Measurements from ENCODE around the gene RTL10. TPM values are rescaled to one million over a fixed set of nuclear protein-coding genes. Genes with fewer than 3 reads are reported as not detected.

RTL10 gene, protein sequence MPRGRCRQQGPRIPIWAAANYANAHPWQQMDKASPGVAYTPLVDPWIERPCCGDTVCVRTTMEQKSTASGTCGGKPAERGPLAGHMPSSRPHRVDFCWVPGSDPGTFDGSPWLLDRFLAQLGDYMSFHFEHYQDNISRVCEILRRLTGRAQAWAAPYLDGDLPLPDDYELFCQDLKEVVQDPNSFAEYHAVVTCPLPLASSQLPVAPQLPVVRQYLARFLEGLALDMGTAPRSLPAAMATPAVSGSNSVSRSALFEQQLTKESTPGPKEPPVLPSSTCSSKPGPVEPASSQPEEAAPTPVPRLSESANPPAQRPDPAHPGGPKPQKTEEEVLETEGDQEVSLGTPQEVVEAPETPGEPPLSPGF
- 24.5 TPM for polyA plus RNA-seq (ENCODE audit: insufficient read length)
- long read RNA-seq, donor 1, full-length matches to known transcripts, result 19 of 41 reads
- long read RNA-seq, donor 1, partial matches to known transcripts, result 22 of 41 reads
- long read RNA-seq, donor 1, other reads (novel, unspliced or antisense), result 0 of 41 reads
- long read RNA-seq, donor 2, full-length matches to known transcripts, result 8 of 21 reads
- long read RNA-seq, donor 2, partial matches to known transcripts, result 13 of 21 reads
- long read RNA-seq, donor 2, other reads (novel, unspliced or antisense), result 0 of 21 reads
- long read RNA-seq, donor 3, full-length matches to known transcripts, result 9 of 9 reads
- long read RNA-seq, donor 3, partial matches to known transcripts, result 0 of 9 reads
- long read RNA-seq, donor 3, other reads (novel, unspliced or antisense), result 0 of 9 reads
- long read RNA-seq, donor 4, result 0 reads
- long read RNA-seq, donor 5, full-length matches to known transcripts, result 6 of 6 reads
- long read RNA-seq, donor 5, partial matches to known transcripts, result 0 of 6 reads
- long read RNA-seq, donor 5, other reads (novel, unspliced or antisense), result 0 of 6 reads
- long read RNA-seq, donor 6, full-length matches to known transcripts, result 9 of 23 reads
- long read RNA-seq, donor 6, partial matches to known transcripts, result 14 of 23 reads
- long read RNA-seq, donor 6, other reads (novel, unspliced or antisense), result 0 of 23 reads
- long read RNA-seq, donor 7, full-length matches to known transcripts, result 10 of 29 reads
- long read RNA-seq, donor 7, partial matches to known transcripts, result 19 of 29 reads
- long read RNA-seq, donor 7, other reads (novel, unspliced or antisense), result 0 of 29 reads
- long read RNA-seq, donor 8, full-length matches to known transcripts, result 4 of 4 reads
- long read RNA-seq, donor 8, partial matches to known transcripts, result 0 of 4 reads
- long read RNA-seq, donor 8, other reads (novel, unspliced or antisense), result 0 of 4 reads

DNA sequence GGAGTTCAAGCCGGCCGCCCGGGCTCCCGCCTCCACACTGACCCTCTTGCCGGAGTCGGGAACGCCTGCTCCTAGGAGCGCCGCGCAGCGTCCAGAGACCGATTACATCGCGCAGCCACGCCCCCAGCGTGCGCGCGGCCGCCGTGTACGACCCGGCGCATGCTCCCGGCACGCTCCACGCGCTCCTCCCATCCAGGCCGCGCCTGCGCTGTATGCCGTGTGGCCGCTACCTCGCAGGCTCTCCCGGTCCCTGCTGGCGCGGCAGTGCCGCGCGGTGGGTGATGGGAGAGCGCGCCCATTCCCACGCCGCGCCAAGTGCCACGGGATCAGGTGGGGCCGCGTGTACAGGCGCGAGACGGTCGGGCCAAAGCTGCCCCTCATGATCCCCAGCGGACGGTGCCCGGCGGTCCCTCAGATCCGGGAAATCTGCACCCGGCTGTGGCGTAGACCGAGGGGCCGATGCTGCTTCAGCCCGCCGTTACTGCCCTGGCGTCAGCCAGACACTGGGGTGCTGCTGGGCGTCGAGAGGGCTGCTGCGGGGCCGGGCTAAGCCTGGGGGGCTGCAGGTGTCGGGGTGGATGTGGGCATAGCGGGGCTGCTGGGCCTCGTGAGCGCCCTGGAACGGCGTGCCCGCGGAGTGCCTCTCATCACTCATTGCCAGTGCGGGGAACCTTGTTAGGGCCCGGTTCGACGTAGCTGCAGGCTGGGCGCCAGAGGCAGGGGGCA lies at the start of gene RTL10, which contains the start of gene GNB1L:
Gene RTL10, minus strand, starts transcription at position 97 of the 726 bp plus-strand sequence. CDS start 2,613 bp downstream, outside the sequence.
Gene GNB1L, minus strand, starts transcription at position 97 of the 726 bp plus-strand sequence. CDS start 33,519 bp downstream, outside the sequence.
- DNase-seq, result peak; percentile 96

DNA sequence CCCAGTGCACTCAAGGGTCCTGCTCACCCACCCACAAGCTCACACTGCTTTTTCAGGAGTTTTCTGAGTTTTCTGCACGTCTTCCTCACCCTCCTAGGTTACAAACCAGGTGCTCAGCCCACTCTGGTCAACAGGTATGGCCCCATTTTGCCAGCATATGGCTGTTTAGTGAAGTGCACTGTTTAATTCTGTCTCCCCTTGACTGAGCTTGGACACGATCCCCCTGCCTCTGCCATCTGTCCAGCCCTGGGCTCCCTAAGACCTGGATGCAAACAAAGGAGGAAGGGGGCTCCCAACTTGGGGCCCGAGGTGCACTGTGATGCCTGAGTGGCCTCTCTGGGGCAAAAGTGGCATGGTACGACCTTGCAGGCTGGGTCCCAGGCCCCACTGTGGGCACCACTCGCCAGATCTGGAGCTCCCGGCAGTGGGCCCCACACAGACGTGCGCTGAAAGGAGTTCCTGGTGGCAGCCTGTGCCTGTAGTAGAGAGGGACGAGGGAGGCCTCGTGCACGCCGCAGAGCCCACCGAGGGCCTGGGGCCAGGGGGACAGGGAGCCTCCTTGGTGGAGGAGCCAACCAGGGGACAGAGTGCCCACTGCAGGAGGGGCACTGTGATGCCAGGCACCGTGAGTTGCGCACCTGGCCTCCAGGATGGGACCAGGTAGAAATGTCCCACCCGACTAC lies 49.6 kb upstream of the RTL10 start:
- no peak for DNase-seq

DNA sequence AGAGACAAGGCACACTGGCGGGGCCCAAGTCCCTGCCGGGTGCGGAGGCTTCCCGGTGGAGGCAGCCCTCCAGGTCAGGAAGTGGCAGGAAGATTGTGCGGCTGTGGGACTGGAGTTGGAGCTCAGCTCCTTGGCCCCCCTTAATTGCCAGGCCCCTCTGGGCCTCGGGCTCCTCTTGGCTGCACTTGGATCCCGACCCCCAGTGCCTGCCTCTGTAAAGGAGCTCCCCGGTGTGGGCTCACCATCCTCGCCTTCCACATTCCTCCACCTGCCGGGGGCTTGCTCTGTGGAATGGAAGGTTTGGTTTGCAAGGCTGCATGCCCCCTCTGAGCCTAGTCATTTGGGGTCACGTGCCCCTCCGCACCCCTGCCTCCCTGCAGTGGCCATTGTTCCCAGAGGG lies 48.8 kb upstream of the RTL10 start:
- no peak for DNase-seq

DNA sequence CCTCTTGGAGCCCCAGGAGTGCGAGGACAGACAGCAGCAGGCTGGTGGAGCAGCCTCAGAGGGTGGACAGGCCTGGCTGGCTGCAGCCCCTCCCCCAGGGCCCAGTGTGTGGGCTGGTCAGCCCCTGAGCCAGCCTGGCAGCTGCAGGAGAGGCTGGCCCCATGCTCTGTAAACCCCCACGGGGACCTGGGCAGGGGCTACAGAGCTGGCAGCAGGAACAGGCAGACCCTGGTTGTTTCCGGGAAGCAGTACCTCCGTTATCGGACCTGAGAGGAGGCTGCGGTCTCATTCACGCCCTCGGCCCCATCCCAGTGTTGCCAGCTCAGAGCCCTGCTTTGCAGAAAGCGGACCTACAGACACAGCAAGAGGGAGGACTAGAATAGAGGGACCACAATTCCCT lies 48.4 kb upstream of the RTL10 start:
- DNase-seq, result no peak

DNA sequence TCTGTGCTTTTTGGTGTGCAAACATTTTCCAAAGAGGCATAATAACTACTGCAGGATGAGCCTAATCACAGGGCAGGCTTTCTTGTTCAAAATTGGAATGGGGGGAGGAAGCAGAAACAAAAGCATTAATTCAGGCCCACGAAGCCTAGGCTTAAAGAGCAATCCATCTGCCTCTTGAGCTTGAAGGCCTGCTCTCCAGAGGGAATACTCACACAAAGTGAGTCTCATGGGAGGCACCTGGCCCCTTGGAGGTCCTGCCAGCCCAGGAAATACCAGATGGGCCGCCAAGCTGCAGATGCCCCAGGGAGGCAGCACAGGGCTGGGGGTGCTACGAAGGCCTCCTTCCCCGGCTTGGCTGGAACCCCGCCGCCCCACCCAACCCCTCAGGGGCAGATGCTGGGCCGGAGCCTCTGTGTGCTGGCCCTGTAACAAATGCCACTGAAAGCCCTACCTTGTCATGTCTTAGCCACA lies 47.6 kb upstream of the RTL10 start:
- no peak for DNase-seq

DNA sequence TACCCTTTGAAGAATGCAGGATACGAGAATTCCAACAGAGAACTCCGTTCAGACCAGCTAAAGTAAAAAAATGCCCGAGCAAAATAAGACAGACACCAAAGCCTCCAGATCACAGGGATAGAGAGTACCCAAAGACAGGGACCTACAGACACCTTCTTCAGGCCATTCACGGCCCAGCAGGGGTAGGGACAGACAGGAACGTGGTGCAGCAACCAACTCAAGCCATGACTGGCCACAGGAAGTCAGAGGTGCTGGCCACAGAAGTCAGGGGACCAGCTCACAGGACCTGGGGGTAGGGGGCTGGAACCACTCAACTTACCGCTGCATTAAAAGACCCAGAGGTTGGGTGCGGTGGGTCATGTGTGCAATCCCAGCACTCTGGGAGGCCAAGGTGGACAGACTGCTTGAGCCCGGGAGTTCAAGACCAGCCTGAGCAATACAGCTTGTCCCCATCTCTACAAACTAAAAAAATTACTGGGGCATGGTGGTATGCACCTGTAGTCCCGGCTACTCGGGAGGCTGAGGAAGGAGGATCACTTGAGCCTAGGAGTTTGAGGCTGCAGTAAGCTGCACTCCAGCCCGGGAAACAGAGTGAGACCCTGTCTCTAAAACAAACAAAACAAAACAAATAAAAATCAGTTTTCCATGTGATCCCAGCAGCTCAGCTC lies 47.0 kb upstream of the RTL10 start:
- DNase-seq, result no peak

DNA sequence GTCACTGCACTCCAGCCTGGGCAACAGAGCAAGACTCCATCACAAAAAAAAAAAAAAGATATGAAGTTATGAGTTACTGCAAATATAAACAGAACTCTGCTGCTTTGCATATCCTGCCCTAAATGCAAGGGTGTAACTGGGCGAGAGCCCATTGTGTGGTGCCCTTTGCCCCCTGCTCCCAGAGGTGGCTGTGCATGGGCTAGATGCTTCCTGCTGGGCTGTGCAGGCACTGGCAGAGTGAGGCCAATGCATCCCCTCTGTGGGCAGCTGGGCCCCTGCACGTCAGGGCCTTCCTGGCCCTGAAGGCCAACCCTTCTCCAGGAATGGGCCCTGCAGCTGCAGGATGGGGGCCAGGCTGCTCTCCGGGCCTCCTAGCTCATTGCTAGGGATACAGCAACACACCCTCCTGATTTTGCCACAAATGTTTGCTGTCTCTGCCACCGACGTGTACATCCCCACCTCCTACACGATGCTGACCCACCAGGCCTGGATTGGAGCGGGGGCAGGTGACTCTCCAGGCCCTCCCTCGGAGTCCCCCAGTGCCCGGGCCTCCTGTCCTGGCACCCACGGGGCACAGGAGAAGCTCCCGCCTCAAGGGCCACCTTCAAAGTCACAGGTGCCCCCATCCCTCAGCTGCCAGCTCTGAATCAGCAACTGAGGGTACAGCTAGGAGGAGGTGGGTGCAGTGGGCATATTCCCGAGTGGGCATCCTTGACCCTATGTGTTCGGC lies 46.2 kb upstream of the RTL10 start:
- no peak for DNase-seq

DNA sequence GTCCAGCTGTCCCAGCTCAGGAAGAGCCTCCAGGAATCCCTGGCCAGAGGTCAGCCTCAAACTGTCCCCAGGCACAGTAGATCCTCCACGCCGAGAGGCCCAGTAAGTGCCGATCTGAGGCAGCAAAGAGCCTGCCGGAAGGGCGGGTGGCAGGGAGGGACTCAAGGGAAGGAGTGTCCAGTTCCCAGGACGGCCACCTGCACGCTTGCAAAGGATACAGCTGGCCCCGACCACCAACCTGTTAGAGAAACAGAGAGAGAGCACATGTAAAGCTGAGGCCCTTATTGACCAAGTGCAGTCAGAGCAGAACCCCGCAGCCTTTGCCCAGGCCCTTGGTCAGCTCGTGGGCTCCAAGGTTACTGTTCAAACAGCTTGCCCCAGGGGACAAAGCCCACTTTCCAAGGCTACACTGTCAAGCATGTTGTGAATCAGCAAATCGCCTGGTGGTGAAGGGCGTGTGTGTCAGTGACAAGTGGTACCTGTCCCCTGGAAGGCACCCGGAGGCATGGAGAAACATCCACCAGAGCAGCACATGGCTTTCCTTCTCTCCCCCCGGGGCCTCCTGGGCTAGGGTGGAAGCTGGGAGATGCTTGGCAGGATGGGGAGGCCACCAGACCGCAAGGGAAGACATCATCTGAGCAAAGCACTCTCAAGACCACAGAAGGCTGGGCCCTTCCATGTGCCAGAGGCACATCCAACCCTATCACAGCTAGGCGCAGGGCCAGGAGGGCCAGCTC lies 44.3 kb upstream of the RTL10 start:
- DNase-seq, result no peak

DNA sequence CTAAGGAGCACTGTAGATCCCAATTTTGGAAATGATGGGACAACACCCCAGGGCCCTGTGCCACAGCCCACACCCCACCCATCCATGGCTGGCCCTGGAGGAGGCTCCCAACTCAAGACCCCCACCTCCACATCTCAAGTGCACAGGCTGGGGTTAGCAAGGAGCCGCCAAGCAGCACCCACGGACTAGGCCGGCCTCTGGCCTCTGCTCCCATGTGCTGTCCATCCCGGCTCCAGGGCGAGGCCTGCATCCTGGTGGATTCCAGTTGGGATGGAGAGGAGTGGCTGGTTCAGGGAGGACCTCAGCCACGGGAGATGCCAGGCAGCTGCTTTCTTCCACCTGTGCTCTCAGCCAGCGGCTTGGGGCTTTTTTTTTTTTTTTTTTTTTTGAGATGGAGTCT lies 43.5 kb upstream of the RTL10 start:
- DNase-seq, result no peak

DNA sequence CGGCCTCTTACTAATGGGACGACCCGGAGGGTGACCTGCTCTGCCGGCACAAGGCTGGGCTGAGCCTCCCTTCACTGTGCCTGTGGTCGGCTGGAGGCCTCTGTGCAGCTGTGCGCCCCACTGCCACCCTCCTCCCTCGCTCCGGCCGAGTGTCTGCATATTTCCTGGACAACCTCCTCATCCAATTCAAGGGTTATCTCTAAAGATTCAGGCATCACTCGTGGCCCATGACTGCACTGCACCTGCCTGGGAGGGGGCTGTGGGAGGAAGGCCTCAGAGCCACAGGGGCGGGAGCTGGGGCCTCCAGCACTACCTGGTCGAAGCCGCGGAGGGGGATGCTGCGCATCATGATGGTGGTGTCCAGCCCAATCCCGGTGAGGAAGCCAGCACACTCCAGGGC lies 43.1 kb upstream of the RTL10 start:
- DNase-seq, result no peak

DNA sequence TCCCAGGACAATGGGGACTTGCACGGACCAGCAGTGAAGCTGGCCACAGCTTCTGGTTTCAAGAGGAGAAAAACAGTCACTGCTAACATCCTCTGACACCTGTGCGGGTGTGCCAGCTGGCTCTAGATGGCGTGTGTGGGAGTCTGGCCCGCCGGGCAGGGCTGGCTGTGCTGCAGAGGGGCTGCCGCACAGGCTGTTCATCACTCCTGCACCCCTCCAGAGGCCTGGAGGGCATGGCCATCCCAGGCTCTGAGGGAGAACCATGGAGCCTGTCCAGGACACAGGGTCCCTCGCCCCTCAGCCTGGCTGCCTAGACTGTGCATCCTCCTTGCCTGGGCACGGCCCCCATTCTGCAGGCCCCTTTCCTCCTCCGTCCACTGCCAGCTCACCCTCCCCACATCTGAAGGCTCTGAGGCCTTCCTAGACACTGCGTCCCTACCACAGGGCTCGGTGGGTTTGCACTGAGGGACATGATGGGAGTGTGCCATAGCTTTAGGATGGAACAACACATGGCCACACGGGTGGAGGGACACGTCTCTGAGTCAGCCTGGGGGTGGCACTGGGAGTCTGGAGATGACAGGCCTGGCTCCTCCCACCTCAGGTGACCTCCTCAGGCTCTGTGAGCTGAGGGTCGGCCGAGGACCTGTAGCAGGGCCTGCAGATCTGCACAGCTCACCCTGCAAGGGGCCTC lies 42.1 kb upstream of the RTL10 start:
- no peak for DNase-seq

DNA sequence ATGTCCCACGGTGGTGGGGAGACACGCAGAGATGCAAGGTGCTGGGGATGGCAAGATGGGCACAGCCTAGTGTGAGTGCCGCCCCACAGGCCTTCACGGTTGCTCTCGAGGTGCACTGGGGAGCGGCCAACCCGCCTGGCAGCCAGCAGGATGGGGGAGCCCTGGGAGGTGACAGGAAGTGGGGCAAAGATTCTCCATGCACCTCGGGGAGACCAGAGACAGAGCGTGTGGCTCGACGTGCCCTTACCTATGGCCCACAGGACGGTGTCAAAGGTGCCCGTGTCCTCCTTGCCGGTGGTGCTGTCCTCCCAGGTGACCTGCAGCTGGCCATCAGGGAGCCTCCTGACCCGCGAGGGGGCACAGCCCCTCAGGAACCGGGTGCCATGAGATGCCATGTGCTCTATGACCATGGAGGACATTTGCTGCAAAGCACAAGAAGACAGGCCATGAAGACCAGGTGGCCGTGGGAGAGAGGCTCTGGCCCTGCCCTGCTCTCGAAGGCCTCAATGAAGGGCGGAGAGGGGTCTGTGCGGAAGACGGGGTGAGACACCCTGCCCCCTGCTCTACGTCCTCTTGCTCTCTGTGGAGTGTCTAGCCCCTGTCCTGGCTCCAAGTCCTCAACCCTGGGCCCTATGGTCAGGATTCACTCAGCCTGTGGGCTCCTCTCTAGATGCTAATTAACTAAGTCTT lies 40.6 kb upstream of the RTL10 start:
- DNase-seq, result no peak

DNA sequence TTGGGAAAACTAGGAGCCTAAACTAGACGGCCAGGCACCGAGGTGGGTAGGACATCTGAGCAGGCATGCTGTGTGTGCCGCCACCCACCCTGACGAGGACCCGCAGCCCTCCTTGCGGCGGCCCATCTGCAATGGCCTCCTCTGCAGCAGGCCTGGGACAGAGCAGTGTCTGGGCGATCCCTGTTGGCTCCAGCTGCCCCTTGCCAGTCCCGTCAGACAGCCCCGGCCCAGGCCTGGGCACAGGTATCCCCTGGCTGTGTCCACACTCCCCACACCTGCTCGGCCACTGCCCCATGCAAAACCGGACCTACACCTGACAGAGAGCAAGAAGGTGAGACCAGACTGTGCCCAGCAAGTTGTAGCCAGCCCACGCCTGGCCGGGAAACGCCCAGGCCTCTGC lies 38.7 kb upstream of the RTL10 start:
- DNase-seq, result no peak

DNA sequence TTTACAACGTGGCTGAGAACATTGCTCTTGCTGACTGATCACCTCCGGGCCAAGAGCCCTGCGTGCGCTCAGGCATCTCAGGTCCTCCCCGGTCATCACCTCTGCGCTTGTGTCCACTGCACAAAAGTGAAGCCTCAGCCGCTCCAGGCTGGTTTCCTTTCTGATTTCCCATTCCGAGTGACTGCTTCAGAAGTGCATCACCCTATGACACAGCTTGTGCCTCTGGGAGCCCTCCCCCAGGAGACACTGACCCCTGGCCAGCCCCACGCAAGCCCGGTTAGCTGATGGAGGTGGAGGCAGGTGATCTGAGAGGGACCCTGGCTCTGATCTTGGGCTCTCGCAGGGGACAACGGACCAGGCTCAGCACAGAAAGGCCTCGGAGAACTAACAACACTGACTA lies 38.3 kb upstream of the RTL10 start:
- DNase-seq, result no peak

DNA sequence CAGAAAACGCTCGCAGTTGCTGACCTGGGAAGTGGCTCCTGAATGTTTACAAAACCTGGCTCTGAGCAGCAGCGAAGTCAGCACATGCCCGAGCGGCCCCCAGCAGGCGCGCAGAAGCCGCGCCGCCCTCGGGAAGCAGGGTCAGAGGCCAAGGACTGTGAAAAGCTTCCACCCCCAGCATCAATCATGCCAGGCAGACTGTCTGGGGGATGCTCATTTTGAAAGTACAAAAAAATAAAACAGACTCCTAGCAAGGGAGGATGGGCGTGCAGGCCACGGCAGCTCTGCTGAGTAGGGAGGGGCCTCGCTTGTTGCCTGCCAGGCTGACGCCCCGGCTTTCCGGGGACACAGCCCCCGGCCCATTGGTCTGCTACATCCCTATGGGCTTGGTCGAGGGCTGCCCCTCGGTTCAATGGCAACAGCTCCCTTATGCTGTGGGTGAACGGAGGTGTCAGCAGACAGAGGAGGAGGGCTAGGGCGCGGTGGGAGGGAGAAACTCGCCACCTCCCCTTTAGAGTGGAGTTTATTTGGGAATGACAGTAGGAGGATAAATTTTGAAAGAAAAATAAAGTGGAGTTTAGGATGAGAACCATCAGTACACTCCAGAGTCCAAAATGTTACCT lies 37.7 kb upstream of the RTL10 start:
- no peak for DNase-seq

DNA sequence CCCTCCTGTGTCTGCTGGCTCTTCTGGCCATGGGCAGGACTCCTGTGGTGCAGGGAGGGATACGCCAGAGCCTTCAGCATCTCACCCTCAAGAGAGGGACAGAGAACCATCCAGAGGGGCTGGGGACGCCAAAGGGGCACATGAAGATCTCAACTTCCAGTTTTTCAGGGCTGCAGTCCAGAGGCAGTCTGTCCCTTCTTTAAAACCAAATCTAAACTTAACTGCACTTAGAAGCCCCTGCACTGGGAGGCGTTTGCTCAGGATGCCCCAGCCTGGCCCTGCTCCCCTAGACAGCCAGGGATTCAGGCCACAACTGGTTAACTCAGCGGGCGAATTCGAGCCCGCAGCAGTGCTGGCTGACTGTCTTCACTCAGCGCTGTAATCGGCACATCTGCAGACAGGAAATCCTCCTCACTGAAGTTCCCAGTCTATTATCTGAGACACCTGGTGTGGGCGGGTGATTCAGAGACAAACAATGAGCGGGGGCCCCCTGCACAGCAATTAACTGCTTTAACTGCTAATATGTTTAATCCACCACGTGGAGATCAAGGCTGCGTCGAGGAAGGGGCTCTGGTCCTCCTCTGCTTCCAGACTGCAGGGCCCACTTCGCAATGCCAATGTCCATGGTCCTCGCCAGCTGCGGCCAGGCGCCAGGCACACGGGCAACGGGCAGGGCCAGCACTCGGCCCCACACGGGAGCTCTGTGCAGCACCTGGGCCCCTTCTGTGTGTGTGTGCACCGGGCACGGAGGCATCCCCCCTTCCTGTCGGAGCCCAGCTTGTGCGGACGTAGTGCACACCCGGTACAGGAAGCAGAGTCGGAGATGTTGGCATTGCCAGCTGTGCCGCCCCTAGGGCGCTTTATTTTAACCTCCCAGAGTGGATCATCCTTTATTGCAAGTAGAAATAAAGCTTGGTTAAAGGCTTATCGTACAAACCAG lies 36.9 kb upstream of the RTL10 start:
- DNase-seq, result no peak

Data from left kidney (tissue), 8 donors.